IPS DF 6.9 (cell line): ENCODE measurements around the gene CRLF3.
"Not testable (repeated sequence)": the region's sequence is repeated elsewhere in the genome, so short reads cannot be mapped to it uniquely, and the experiment has no call there.

ENCODE experiments used
- DNase-seq: peaks from one replicate; pipeline ENCODE4 v3.0.0-alpha.2; 2013; ENCODE audit warnings: low read depth, low spot score
- H3K27ac ChIP-seq: one replicate; pipeline ENCODE4 v1.5.1; 2013; ENCODE audit warnings: low read length, control low read depth
- H3K27me3 ChIP-seq: 2 replicates; pipeline ENCODE4 v1.6.1; 2013; ENCODE audit warnings: mild to moderate bottlenecking, low read length; ENCODE audit not compliant: control insufficient read depth, insufficient read depth
- H3K36me3 ChIP-seq: 2 replicates; pipeline ENCODE4 v1.6.1; 2013; ENCODE audit warnings: low read length; ENCODE audit not compliant: control insufficient read depth, insufficient read depth
- H3K4me1 ChIP-seq: 2 replicates; pipeline ENCODE4 v1.6.1; 2013; ENCODE audit warnings: low read length; ENCODE audit not compliant: control insufficient read depth, insufficient read depth
- H3K4me3 ChIP-seq: 2 replicates; pipeline ENCODE4 v1.5.1; 2013; ENCODE audit warnings: mild to moderate bottlenecking, low read length
- H3K9me3 ChIP-seq: 2 replicates; pipeline ENCODE4 v1.6.1; 2013; ENCODE audit warnings: low read length, inconsistent platforms; ENCODE audit not compliant: control insufficient read depth, insufficient read depth
- WGBS: extraction: QIAGEN DNeasy Blood & Tissue Kit; methylation state at CpG from one replicate; pipeline ENCODE4 v1.1.7; 2013; ENCODE audit warnings: mixed read lengths, missing lambda C conversion rate; ENCODE audit not compliant: insufficient read length, insufficient coverage; 5-methylcytosine and 5-hydroxymethylcytosine counted together

CRLF3 gene

GRCh38 chr17:30814860-30815259, 9.6 kb downstream of the CRLF3 start:
- not testable (repeated sequence) for H3K4me3 ChIP-seq, DNase-seq, H3K27ac ChIP-seq, H3K27me3 ChIP-seq, H3K4me1 ChIP-seq, H3K9me3 ChIP-seq, H3K36me3 ChIP-seq
- 100% methylated on average over 2 of the region's 9 CpGs for WGBS

- not testable (repeated sequence) for H3K4me3 ChIP-seq, H3K27ac ChIP-seq, H3K36me3 ChIP-seq, DNase-seq, H3K9me3 ChIP-seq, H3K4me1 ChIP-seq, H3K27me3 ChIP-seq
- no CpG with 5 or more reads among the region's 12 CpGs for WGBS
Observed at GRCh38 chr17:30814236-30814635, 10.3 kb downstream of the CRLF3 start.

- no peaks in the 10 kb centered on the region for H3K36me3 ChIP-seq
- no peaks in the 10 kb centered on the region for H3K9me3 ChIP-seq
- no CpG with 5 or more reads among the region's 5 CpGs for WGBS
- no peak overlapping the region for H3K27ac ChIP-seq
- H3K27me3 ChIP-seq: no peaks in the 10 kb centered on the region
- H3K4me3 ChIP-seq: no peak overlapping the region
- no peak for DNase-seq
- H3K4me1 ChIP-seq: no peaks in the 10 kb centered on the region
Observed at GRCh38 chr17:30812218-30813177, 12.0 kb downstream of the CRLF3 start.

- no peaks in the 10 kb centered on the region for H3K9me3 ChIP-seq
- H3K27me3 ChIP-seq: no peaks in the 10 kb centered on the region
- no peaks in the 10 kb centered on the region for H3K4me1 ChIP-seq
- H3K36me3 ChIP-seq: no peaks in the 10 kb centered on the region
- no peak overlapping the region for H3K27ac ChIP-seq
- no CpG with 5 or more reads among the region's 6 CpGs for WGBS
- no peak for DNase-seq
- no peak overlapping the region for H3K4me3 ChIP-seq
Observed at GRCh38 chr17:30809867-30810266, 14.6 kb downstream of the CRLF3 start.

GRCh38 chr17:30808785-30809286, 15.7 kb downstream of the CRLF3 start:
- Histone ChIP-seq H3K9me3 (no peaks in the 10 kb centered on the region), H3K4me3 (no peak overlapping the region), H3K36me3 (no peaks in the 10 kb centered on the region), H3K27ac (no peak overlapping the region), H3K27me3 (no peaks in the 10 kb centered on the region), H3K4me1 (no peaks in the 10 kb centered on the region)
- no CpG with 5 or more reads among the region's 9 CpGs for WGBS
- no peak for DNase-seq

- H3K27me3 ChIP-seq: no peaks in the 10 kb centered on the region
- no peaks in the 10 kb centered on the region for H3K9me3 ChIP-seq
- H3K4me3 ChIP-seq: no peak overlapping the region
- H3K36me3 ChIP-seq: no peaks in the 10 kb centered on the region; the same call in 1 of the 2 replicates
- H3K4me1 ChIP-seq: no peaks in the 10 kb centered on the region
- H3K27ac ChIP-seq: no peak overlapping the region
- DNase-seq: no peak
- WGBS: no CpG with 5 or more reads among the region's 1 CpG
Observed at GRCh38 chr17:30807896-30808295, 16.6 kb downstream of the CRLF3 start.

GRCh38 chr17:30805944-30806456, 18.5 kb downstream of the CRLF3 start:
- H3K36me3 ChIP-seq: no peaks in the 10 kb centered on the region; the same call in 1 of the 2 replicates
- no CpG with 5 or more reads among the region's 2 CpGs for WGBS

GRCh38 chr17:30801671-30802070, 22.8 kb downstream of the CRLF3 start:
- Histone ChIP-seq H3K27me3 (no peaks in the 10 kb centered on the region), H3K36me3 (no peaks in the 10 kb centered on the region; the same call in 1 of the 2 replicates), H3K27ac (no peak overlapping the region), H3K4me1 (no peaks in the 10 kb centered on the region), H3K4me3 (no peak overlapping the region), H3K9me3 (no peaks in the 10 kb centered on the region)
- no peak for DNase-seq
- whole genome bisulfite sequencing: no CpG with 5 or more reads among the region's 1 CpG

More at GRCh38 chr17:30805944-30806456, 18.5 kb downstream of the CRLF3 start:
- Histone ChIP-seq H3K9me3 (no peaks in the 10 kb centered on the region), H3K4me3 (no peak overlapping the region), H3K4me1 (no peaks in the 10 kb centered on the region), H3K27ac (no peak overlapping the region), H3K27me3 (no peaks in the 10 kb centered on the region)
- no peak for DNase-seq

- WGBS: 100% methylated on average over 1 of the region's 4 CpGs
- H3K4me3 ChIP-seq: no peak overlapping the region
- DNase-seq: no peak
- no peak overlapping the region for H3K27ac ChIP-seq
- H3K4me1 ChIP-seq: no peaks in the 10 kb centered on the region
- no peaks in the 10 kb centered on the region for H3K9me3 ChIP-seq
- H3K36me3 ChIP-seq: no peaks in the 10 kb centered on the region; the same call in 1 of the 2 replicates
- no peaks in the 10 kb centered on the region for H3K27me3 ChIP-seq
Observed at GRCh38 chr17:30796016-30796415, 28.5 kb downstream of the CRLF3 start.

GRCh38 chr17:30794372-30794771, 30.1 kb downstream of the CRLF3 start:
- no CpG with 5 or more reads among the region's 5 CpGs for WGBS
- no peak for DNase-seq
- no peaks in the 10 kb centered on the region; the same call in 1 of the 2 replicates for H3K36me3 ChIP-seq
- no peaks in the 10 kb centered on the region for H3K4me1 ChIP-seq
- no peaks in the 10 kb centered on the region for H3K9me3 ChIP-seq
- no peak overlapping the region for H3K4me3 ChIP-seq
- no peak overlapping the region for H3K27ac ChIP-seq
- H3K27me3 ChIP-seq: no peaks in the 10 kb centered on the region
